GM19468 (cell line): ENCODE data around the gene GRIN1.

Source experiments
- ATAC-seq: cut with Tn5 transposase; IDR thresholded peaks from one replicate; pipeline ENCODE4 v1.9.1; 2021; ENCODE audit warnings: mild to moderate bottlenecking, moderate library complexity, moderate number of reproducible peaks; ENCODE audit not compliant: unreplicated experiment; ENCODE audit errors: extremely low read depth

Gene GRIN1

GRCh38 chr9:137161558-137162486, 22.9 kb downstream of the GRIN1 start:
- no peak for ATAC-seq

GRCh38 chr9:137162505-137163364, 23.8 kb downstream of the GRIN1 start:
- ATAC-seq, result no peak

GRCh38 chr9:137163365-137163715, 24.4 kb downstream of the GRIN1 start:
- no peak for ATAC-seq

- ATAC-seq, result no peak
Observed at GRCh38 chr9:137163805-137164204, 24.9 kb downstream of the GRIN1 start.

GRCh38 chr9:137164370-137165249, 25.7 kb downstream of the GRIN1 start:
- no peak for ATAC-seq

- ATAC-seq, result no peak
Observed at GRCh38 chr9:137165250-137165836, 26.4 kb downstream of the GRIN1 start.

- ATAC-seq, result no peak
Observed at GRCh38 chr9:137166380-137167229, 27.7 kb downstream of the GRIN1 start.

GRCh38 chr9:137167277-137167746, 28.4 kb downstream of the GRIN1 start:
- no peak for ATAC-seq

GRCh38 chr9:137167747-137168572, 29.0 kb downstream of the GRIN1 start:
- no peak for ATAC-seq

- no peak for ATAC-seq
Observed at GRCh38 chr9:137168573-137168903, 29.6 kb downstream of the GRIN1 start.

- no peak for ATAC-seq
Observed at GRCh38 chr9:137168904-137169856, 30.2 kb downstream of the GRIN1 start.

GRCh38 chr9:137169896-137170358, 31.0 kb downstream of the GRIN1 start, which contains the start of gene LRRC26:
TSS of gene LRRC26 (minus strand) at chr9:137170051. CDS start at chr9:137169943, 108 bp downstream.
- ATAC-seq, result no peak

GRCh38 chr9:137170486-137171148, 31.7 kb downstream of the GRIN1 start:
- ATAC-seq, result no peak

GRCh38 chr9:137171149-137171900, 32.4 kb downstream of the GRIN1 start:
- ATAC-seq, result no peak
